Measurements from ENCODE around the gene AGAP1. TPM values are rescaled to one million over a fixed set of nuclear protein-coding genes. Genes with fewer than 3 reads are reported as not detected.

AGAP1 gene
- total RNA-seq, 4 donors from 2014 or later, result 33.7 to 39.9 (median 35.6) TPM

- Histone ChIP-seq H3K9me3 (no peaks in the 10 kb centered on the region), H3K4me1 (peaks cover 0 to 10% (median 0%) of the 10 kb centered on the region in 4 donors), H3K27ac (peak overlapping the region in 1 of 4 donors; percentile 27), H3K36me3 (peaks cover 0 to 17% (median 0%) of the 10 kb centered on the region in 3 donors), H3K4me3 (no peak overlapping the region), H3K27me3 (no peaks in the 10 kb centered on the region)
- no peak for TF ChIP-seq CTCF (IDR thresholded peaks at IDR 0.05)
- no peak for TF ChIP-seq POLR2A (IDR thresholded peaks at IDR 0.05)
- TF ChIP-seq EP300 (IDR thresholded peaks at IDR 0.05), result no peak
- DNase-seq (ENCODE audit: low spot score in 2 of 2), result no peak
- WGBS, 2 donors, result 69 to 72% methylated on average over 13 of the region's 13 CpGs
Measured at GRCh38 chr2:235716875-235717496, 223.1 kb downstream of the AGAP1 start.

GRCh38 chr2:235719146-235719942, 225.5 kb downstream of the AGAP1 start:
- no peak for DNase-seq (ENCODE audit: low spot score in 2 of 2)
- Histone ChIP-seq H3K27me3 (no peaks in the 10 kb centered on the region), H3K36me3 (peaks cover 0 to 25% (median 0%) of the 10 kb centered on the region in 3 donors), H3K27ac (peak overlapping the region in 2 of 4 donors; percentile 24 to 34), H3K9me3 (no peaks in the 10 kb centered on the region), H3K4me1 (peaks cover 0 to 18% (median 0%) of the 10 kb centered on the region in 4 donors), H3K4me3 (no peak overlapping the region)
- TF ChIP-seq EP300 (IDR thresholded peaks at IDR 0.05), result no peak
- no peak for TF ChIP-seq POLR2A (IDR thresholded peaks at IDR 0.05)
- no peak for TF ChIP-seq CTCF (IDR thresholded peaks at IDR 0.05)
- 54% methylated on average over 7 of the region's 7 CpGs for WGBS, 2 donors

GRCh38 chr2:235721625-235722024, 227.8 kb downstream of the AGAP1 start:
- 83 to 93% methylated on average over 3 of the region's 3 CpGs for WGBS, 2 donors
- Histone ChIP-seq H3K9me3 (no peaks in the 10 kb centered on the region), H3K27ac (no peak overlapping the region), H3K4me3 (no peak overlapping the region), H3K36me3 (peaks cover 0 to 25% (median 0%) of the 10 kb centered on the region in 3 donors), H3K27me3 (no peaks in the 10 kb centered on the region), H3K4me1 (peaks cover 0 to 33% (median 0%) of the 10 kb centered on the region in 4 donors)
- no peak for DNase-seq (ENCODE audit: low spot score in 2 of 2)
- no peak for TF ChIP-seq POLR2A (IDR thresholded peaks at IDR 0.05)
- TF ChIP-seq EP300 (IDR thresholded peaks at IDR 0.05), result no peak
- TF ChIP-seq CTCF (IDR thresholded peaks at IDR 0.05), result no peak

GRCh38 chr2:235722869-235723268, 229.0 kb downstream of the AGAP1 start:
- peaks cover 0 to 36% (median 0%) of the 10 kb centered on the region in 4 donors for H3K4me1 ChIP-seq
- 94 to 96% methylated on average over 7 of the region's 7 CpGs for WGBS, 2 donors
- no peak for DNase-seq (ENCODE audit: low spot score in 2 of 2)

More at GRCh38 chr2:235722869-235723268, 229.0 kb downstream of the AGAP1 start:
- H3K9me3 ChIP-seq, result no peaks in the 10 kb centered on the region
- H3K27ac ChIP-seq, result no peak overlapping the region
- no peak for TF ChIP-seq CTCF (IDR thresholded peaks at IDR 0.05)
- no peak for TF ChIP-seq POLR2A (IDR thresholded peaks at IDR 0.05)
- TF ChIP-seq EP300 (IDR thresholded peaks at IDR 0.05), result no peak
- peaks cover 0 to 25% (median 0%) of the 10 kb centered on the region in 3 donors for H3K36me3 ChIP-seq
- H3K27me3 ChIP-seq, result no peaks in the 10 kb centered on the region
- H3K4me3 ChIP-seq, result no peak overlapping the region
